Activated naive CD4-positive, alpha-beta T cell treated with anti-CD3 and anti-CD28 coated beads, Interleukin-2, amount 10 ng/mL, durations not matched to agents 7 days and 5 days (primary cell): ENCODE measurements around the gene DNAJB5.
"Not testable (repeated sequence)": the region's sequence is repeated elsewhere in the genome, so short reads cannot be mapped to it uniquely, and the experiment has no call there.

Experiments
- CTCF ChIA-PET: fragments of 350-600 bp; sonication (Branson Sonifier 250); formaldehyde crosslinking; loops from one replicate; lab custom pipeline; 2021; ENCODE audit warnings: antibody characterized with exemption; lab: Charles Lee
- DNase-seq: peaks from one replicate; pipeline ENCODE4 v3.0.0-alpha.2; 2020
- H3K27ac Mint-ChIP-seq: one replicate; pipeline ENCODE4 v1.8.0; 2021; ENCODE audit warnings: mild to moderate bottlenecking, moderate library complexity, mixed read lengths
- H3K27me3 Mint-ChIP-seq: one replicate; pipeline ENCODE4 v1.8.0; 2021; ENCODE audit warnings: mild to moderate bottlenecking, mixed read lengths
- H3K36me3 Mint-ChIP-seq: one replicate; pipeline ENCODE4 v1.8.0; 2021; ENCODE audit warnings: mixed read lengths
- H3K4me1 Mint-ChIP-seq: one replicate; pipeline ENCODE4 v1.8.0; 2021; ENCODE audit warnings: mixed read lengths
- H3K4me3 Mint-ChIP-seq: one replicate; pipeline ENCODE4 v1.8.0; 2021; ENCODE audit warnings: mild to moderate bottlenecking, moderate library complexity, mixed read lengths
- H3K9me3 Mint-ChIP-seq: one replicate; pipeline ENCODE4 v1.8.0; 2021; ENCODE audit warnings: mixed read lengths

DNAJB5 gene

DNA sequence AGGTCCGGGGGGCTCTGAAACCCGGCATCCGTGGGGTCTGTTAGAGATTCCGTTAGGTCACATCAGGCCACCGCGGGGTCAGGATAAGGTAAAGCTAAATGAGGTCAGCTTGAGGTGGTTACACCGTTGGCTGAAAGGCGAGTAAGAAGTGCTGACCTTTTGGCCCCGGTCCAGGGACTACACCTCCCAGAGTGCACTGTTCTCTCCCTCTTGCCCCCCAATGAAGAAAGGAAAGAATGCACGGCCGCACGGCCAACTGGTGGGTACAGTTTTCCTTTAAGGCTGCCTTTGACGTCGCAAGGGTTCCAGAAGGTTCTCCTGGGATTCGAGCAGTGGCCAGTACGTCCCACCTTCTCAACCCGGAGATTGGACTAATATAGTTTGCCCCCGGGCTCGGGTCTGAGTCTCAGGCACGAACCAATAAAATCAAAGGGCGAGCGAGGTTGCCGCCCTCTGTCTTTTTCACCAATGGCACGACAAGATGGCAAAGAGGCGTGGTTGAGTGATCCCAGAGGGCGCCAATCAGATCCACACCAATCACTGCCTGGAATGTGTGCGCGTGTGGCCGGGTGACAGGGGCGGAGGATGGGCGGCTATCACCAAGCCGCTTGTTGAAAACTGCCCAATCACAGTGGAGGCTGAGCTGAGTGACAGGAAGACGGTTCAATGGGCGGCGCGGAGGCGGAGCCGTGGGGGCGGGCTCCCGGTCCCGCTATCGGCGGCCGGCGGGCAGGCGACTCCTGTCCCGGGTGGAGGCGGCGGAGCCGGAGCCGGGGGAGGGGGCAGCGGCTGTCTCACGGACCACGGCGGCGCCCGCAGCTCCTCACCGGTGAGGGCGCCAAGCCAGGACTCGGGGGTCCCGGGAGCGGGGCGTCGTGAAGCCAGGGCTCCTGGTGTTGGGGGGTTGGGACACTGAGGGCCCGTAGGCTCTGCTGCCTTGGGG lies at the start of gene DNAJB5:
TSS of gene DNAJB5 (plus strand) at position 743 of the 943 bp plus-strand sequence. CDS start 886 bp downstream, outside the sequence.
- Mint-ChIP-seq H3K27ac (peak within 1 kb of the TSS; percentile 78), H3K4me3 (peak within 1 kb of the TSS; percentile 99), H3K9me3 (no peaks in the 10 kb centered on the region), H3K36me3 (no peaks in the 10 kb centered on the region), H3K27me3 (peaks cover 6% of the 10 kb centered on the region), H3K4me1 (peaks cover 53% of the 10 kb centered on the region)
- CTCF ChIA-PET = interaction anchor here (0.7 to 1.4 kb wide), 3 partner anchors 9 to 93 kb away, joined by 3 to 5 read pairs (median 3); no protein-coding TSS in a partner anchor
- DNase-seq = peak; percentile 98

DNA sequence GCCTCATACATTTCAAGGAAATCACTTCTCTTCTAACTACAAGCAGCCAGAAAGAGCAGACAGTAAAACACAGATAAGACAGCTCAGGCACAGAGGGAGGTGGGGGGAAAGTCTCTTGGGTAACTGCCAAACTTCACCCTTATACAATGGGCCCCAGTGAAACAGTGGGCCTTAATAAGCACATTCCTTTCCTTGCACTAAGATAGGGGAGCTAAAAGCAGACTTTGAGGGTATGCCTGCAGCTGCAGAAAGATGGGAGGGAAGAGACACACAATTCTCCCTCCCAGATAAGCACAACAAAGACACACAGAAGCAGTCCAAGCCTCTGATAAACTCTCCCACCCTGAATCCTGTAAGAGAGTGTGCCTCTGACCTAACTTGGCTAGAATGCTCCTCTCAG lies 49.6 kb upstream of the DNAJB5 start:
- H3K27ac Mint-ChIP-seq, H3K9me3 Mint-ChIP-seq, DNase-seq, H3K4me1 Mint-ChIP-seq, H3K36me3 Mint-ChIP-seq, H3K27me3 Mint-ChIP-seq, H3K4me3 Mint-ChIP-seq: not testable (repeated sequence)
- CTCF ChIA-PET = interaction anchor here (0.6 to 1.1 kb wide), 2 partner anchors 22 to 37 kb away, joined by 3 read pairs; no protein-coding TSS in a partner anchor

DNA sequence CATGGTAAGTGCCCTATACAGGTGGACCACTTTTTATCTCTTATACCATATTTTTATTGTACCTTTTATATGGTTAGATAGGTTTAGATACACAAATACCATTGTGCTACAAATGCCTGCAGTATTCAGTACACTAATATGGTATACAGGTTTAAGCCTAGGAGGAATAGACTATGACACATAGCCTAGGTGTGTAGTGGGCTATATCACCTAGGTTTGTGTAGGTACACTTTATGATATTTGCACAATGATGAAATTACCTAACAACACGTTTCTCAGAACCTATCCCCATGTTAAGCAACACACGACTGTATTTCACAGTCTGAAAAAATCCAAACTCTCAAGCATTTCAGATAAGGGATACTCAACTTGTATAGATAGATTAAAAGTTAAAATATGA lies 41.1 kb upstream of the DNAJB5 start:
- H3K36me3 Mint-ChIP-seq = no peaks in the 10 kb centered on the region
- peaks cover 10% of the 10 kb centered on the region for H3K27me3 Mint-ChIP-seq
- DNase-seq = no peak
- CTCF ChIA-PET = interaction anchor here (0.7 kb wide), 1 partner anchor 20 kb away, joined by 3 read pairs; no protein-coding TSS in a partner anchor
- H3K9me3 Mint-ChIP-seq = no peaks in the 10 kb centered on the region
- H3K4me1 Mint-ChIP-seq = no peaks in the 10 kb centered on the region
- H3K4me3 Mint-ChIP-seq = no peak overlapping the region
- no peak overlapping the region for H3K27ac Mint-ChIP-seq

DNA sequence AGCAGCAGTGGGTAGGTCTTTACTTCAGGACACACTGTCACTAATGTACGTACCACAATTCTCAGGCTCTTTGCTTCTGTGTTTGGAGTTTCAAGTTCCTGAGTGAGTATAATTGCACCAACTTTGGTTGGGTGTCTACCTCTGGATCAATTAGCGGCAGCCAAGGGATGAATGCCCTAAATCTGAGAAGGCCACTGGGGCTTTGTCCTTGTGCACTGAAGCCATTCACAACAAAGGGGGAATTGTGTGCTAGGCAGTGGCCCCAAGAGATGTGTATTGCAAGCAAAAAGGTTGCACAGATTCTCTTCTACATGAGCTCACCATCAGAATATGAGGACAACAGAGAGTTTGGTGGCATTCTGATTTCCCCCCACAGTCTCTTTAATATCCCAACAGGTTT lies 35.3 kb upstream of the DNAJB5 start:
- Mint-ChIP-seq H3K9me3 (no peaks in the 10 kb centered on the region), H3K27me3 (peaks cover 47% of the 10 kb centered on the region)

DNA sequence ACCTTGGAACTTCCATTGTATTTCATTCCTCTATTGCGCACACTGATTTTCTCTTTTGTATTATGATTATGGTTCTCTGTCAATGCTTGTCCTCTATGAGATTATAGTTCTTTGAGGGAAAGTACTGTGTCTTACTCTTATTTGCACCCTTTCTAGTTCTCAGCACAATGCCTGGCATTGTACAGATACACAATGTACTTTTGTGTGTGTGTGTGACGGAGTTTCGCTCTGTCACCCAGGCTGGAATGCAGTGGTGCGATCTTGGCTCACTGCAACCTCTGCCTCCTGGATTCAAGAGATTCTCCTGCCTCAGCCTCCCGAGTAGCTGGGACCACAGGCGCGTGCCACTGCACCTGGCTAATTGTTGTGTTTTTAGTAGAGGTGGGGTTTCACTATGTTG lies 33.5 kb upstream of the DNAJB5 start:
- DNase-seq, H3K4me3 Mint-ChIP-seq, H3K9me3 Mint-ChIP-seq, CTCF ChIA-PET, H3K27ac Mint-ChIP-seq, H3K4me1 Mint-ChIP-seq, H3K36me3 Mint-ChIP-seq: not testable (repeated sequence)
- H3K27me3 Mint-ChIP-seq = peaks cover 64% of the 10 kb centered on the region

More for the DNA sequence above, 35.3 kb upstream of the DNAJB5 start:
- CTCF ChIA-PET = no interaction called here
- H3K36me3 Mint-ChIP-seq = no peaks in the 10 kb centered on the region
- DNase-seq = no peak
- H3K4me3 Mint-ChIP-seq = no peak overlapping the region
- no peak overlapping the region for H3K27ac Mint-ChIP-seq
- H3K4me1 Mint-ChIP-seq = no peaks in the 10 kb centered on the region

DNA sequence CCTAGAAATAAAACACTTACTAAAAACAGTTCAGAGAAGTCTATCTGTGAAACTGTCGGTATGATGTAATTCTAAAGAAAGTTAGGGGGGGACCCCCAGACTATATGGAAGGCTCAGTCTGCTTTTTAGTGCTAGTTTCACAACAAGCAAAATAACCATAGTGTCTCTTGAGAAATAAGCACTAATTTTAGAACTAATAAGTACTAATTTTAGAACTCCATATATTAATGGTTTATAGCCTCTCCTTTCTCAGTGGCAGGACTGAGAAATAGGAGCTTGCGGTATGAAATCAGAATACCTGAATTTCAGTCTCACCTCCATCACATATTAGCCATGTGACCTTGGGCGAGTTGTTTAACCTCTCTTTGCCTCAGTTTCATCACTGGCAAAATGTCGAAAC lies 32.9 kb upstream of the DNAJB5 start:
- no peaks in the 10 kb centered on the region for H3K4me1 Mint-ChIP-seq
- no peaks in the 10 kb centered on the region for H3K9me3 Mint-ChIP-seq
- no peak for DNase-seq
- no peak overlapping the region for H3K27ac Mint-ChIP-seq
- CTCF ChIA-PET = no interaction called here
- H3K4me3 Mint-ChIP-seq = no peak overlapping the region
- H3K27me3 Mint-ChIP-seq = peaks cover 70% of the 10 kb centered on the region
- no peaks in the 10 kb centered on the region for H3K36me3 Mint-ChIP-seq

DNA sequence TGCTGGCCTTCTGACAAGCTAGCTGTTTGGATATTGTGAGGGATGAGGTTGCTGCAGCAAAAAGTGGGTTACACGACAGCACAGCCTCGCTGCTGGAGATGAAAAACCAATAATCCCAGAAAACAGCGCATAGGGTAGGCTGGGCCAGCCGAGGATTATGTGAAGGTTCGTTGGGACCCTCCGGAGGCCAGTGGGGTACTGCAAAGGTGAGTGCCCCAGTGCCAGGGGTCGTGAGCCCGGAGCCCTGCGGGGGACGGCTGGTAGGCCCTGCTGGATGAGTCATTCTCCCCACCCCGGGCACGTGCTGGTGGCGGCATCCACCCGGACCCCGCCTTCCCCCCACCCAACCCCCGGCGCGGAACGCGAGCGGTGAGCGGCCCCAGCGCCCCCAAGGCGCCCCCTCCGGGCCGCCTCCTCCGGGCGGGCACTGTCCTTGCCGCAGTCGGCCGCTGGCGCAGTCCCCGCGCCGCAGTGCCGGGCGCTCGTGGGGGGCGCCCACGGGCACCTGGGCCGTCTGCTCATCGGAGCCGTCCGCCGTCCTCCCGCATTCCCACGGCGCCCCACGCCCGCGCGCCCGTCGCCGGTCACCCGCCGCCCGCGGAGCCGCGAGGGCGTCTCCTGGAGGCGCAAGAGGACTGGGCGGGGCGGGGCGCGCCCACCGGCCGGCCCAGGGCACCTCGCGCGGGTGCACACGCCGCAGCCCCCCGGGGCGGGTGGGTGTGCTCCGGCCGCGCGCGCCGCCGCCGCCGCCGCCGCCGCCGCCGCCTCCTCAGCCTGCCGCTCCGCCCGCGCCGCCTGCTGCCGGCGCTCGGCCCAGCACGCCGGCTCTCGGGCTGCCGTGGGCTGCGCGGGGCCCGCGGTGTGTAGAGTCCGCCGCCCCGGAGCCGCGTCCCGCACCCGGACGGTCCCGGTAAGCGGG lies 31.8 kb upstream of the DNAJB5 start, which contains the start of gene PHF24:
TSS of gene PHF24 (plus strand) at position 794 of the 919 bp plus-strand sequence. CDS start 13,014 bp downstream, outside the sequence.
- Mint-ChIP-seq H3K9me3 (no peaks in the 10 kb centered on the region), H3K27me3 (peaks cover 78% of the 10 kb centered on the region), H3K36me3 (no peaks in the 10 kb centered on the region), H3K4me3 (peak within 1 kb of the TSS; percentile 47), H3K27ac (no peak within 1 kb of the TSS), H3K4me1 (no peaks in the 10 kb centered on the region)
- DNase-seq = peak; percentile 25
- CTCF ChIA-PET = interaction anchor here (1.8 kb wide), 1 partner anchor 58 kb away, joined by 6 read pairs; no protein-coding TSS in a partner anchor

DNA sequence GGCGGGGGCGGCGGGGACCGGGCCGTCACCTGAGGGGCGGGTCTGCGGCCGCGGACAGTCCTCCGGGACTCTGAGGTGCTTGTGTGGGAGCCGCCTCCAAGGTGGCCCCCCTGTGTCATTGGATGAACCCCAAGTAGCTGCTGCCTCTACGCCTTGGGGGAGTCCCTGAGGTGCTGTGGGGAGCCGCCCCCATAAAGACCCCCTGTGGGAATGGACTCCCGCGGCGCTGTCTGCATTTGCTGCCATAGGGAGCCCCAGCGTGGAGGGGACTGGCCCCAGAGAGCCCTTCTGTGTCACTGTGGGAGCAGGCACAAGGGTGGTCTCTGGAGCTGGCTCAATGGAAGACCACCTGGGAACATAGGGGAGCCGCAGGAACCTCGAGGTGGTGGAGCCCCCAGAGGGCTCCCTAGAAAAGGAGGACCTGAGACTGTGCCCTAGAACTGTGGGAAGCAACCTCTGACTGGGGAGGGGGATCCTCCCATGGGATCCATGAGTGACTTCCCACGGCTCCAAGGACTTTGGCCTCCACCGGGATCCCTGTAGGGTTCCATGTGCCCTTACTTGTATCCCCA lies 31.0 kb upstream of the DNAJB5 start:
- no peaks in the 10 kb centered on the region for H3K36me3 Mint-ChIP-seq
- CTCF ChIA-PET = interaction anchor here (1.8 kb wide), 1 partner anchor 59 kb away, joined by 6 read pairs; no protein-coding TSS in a partner anchor
- DNase-seq = no peak
- peaks cover 77% of the 10 kb centered on the region for H3K27me3 Mint-ChIP-seq
- H3K9me3 Mint-ChIP-seq = no peaks in the 10 kb centered on the region
- no peak overlapping the region for H3K4me3 Mint-ChIP-seq
- no peaks in the 10 kb centered on the region for H3K4me1 Mint-ChIP-seq
- no peak overlapping the region for H3K27ac Mint-ChIP-seq

DNA sequence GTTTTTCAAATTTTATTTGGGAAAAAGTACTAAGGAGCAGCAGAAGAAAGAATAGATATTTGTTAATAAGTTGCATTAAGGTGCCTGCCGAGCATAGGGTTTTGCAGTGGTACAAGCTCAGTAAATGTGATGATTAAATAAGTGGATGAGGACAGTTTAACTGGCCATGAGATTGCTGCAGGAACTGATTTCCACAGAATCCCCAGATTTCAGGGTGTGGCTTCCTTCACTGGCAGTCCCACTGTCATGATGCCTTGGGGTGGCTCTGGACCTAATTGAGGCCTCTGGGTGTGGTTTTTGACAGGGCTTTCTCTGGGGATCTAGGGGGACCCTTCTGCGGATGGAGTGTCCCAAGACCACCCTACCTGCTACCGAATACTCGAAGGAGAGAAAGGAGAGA lies 30.1 kb upstream of the DNAJB5 start:
- H3K36me3 Mint-ChIP-seq = no peaks in the 10 kb centered on the region
- H3K4me1 Mint-ChIP-seq = no peaks in the 10 kb centered on the region
- no peak overlapping the region for H3K4me3 Mint-ChIP-seq
- peaks cover 72% of the 10 kb centered on the region for H3K27me3 Mint-ChIP-seq
- H3K9me3 Mint-ChIP-seq = no peaks in the 10 kb centered on the region
- H3K27ac Mint-ChIP-seq = no peak overlapping the region
- CTCF ChIA-PET = interaction anchor here (1.6 to 1.8 kb wide), 2 partner anchors 19 to 60 kb away, joined by 3 to 6 read pairs; no protein-coding TSS in a partner anchor
- DNase-seq = no peak

DNA sequence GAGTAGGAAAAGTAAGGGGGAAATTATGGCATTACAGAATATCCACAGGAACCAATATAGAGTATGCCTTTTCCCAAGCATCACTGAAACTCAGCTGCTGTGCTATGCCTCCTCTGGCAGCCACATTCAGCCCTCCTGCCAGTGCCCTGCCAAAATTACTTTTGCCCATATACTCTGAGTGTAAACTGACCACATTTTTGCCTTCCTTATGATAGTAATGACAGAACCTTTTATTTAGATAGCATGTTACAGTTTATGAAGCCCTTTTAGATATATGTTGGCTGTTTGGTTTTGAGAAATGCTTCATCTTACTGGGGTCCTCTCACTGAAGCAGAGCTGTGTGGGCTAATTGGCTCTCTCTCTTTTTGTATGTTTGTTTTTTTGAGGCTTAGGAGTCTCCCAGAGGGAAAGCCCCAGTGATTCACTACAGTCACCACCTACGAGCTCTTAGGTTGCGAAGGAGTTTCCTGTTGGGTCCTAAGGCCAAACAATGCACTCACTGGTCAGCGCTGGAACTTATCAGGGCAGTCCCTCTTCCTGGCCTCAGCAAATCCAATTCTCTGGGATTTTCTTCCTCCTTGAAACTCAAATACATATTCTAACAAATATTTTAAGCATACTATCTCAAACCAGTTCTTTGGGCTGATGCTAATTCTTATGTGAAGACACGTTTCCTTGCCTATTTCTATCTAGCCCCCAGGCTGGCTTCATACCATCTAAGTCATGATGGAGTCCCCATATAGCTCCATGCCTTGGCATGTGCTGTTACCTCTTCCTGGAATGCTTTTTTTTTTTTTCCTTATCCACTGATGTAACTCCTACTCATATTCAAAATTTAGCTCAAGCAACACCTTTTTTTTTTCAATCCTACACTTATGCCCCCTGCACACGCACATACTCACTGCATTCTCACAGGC lies 27.7 kb upstream of the DNAJB5 start:
- no peak overlapping the region for H3K4me3 Mint-ChIP-seq
- CTCF ChIA-PET = interaction anchor here (1.2 to 1.4 kb wide), 3 partner anchors 22 to 32 kb away, joined by 3 to 4 read pairs (median 3); no protein-coding TSS in a partner anchor

DNA sequence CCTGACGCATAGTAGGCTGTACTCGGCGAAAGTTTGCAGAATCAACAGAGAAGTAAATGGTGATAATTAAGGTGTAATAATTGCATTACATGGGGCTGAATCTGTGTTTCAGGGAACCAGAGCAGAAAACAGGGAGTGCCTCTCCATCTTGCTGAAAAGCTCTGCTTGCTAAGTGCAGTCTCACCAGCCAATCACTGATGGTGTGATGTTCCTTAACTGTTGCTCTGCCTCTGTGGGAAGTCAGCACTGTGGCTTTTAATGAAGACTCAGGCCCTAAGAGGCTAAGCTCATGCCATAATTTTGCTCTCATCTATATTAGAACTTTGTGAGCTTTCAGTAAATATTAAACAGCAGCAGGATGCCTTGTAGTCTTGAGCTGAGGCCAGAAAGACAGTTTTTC lies 27.0 kb upstream of the DNAJB5 start:
- Mint-ChIP-seq H3K27me3 (peaks cover 60% of the 10 kb centered on the region), H3K9me3 (no peaks in the 10 kb centered on the region), H3K4me3 (no peak overlapping the region), H3K36me3 (no peaks in the 10 kb centered on the region), H3K27ac (no peak overlapping the region), H3K4me1 (no peaks in the 10 kb centered on the region)
- CTCF ChIA-PET = interaction anchor here (1.2 kb wide), 2 partner anchors 22 to 32 kb away, joined by 3 to 4 read pairs; no protein-coding TSS in a partner anchor
- DNase-seq = no peak

More for the DNA sequence above, 27.7 kb upstream of the DNAJB5 start:
- Mint-ChIP-seq H3K27ac (no peak overlapping the region), H3K9me3 (no peaks in the 10 kb centered on the region), H3K27me3 (peaks cover 60% of the 10 kb centered on the region), H3K4me1 (no peaks in the 10 kb centered on the region), H3K36me3 (no peaks in the 10 kb centered on the region)
- no peak for DNase-seq

DNA sequence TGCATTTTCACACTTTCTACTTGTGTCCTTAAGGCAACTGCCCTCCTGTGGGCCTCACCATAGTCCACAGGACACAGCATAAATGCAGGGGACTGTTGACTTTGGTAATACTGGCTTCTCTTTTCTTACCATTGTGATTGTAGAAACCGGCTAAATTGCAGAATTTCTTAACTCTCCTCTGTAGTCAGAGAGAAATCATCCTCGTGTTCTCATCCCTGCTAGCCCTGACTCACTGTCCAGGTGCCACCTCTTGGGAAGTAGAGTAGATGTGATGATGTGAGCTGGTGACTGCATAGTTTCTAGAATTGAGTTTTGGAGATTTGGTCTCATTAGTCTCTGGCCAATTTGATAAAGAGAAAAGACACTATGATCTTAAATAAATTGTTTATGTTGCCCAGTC lies 26.0 kb upstream of the DNAJB5 start:
- Mint-ChIP-seq H3K27me3 (peaks cover 57% of the 10 kb centered on the region), H3K4me3 (no peak overlapping the region), H3K9me3 (no peaks in the 10 kb centered on the region), H3K36me3 (no peaks in the 10 kb centered on the region), H3K4me1 (no peaks in the 10 kb centered on the region), H3K27ac (no peak overlapping the region)
- DNase-seq = no peak
- CTCF ChIA-PET = no interaction called here

DNA sequence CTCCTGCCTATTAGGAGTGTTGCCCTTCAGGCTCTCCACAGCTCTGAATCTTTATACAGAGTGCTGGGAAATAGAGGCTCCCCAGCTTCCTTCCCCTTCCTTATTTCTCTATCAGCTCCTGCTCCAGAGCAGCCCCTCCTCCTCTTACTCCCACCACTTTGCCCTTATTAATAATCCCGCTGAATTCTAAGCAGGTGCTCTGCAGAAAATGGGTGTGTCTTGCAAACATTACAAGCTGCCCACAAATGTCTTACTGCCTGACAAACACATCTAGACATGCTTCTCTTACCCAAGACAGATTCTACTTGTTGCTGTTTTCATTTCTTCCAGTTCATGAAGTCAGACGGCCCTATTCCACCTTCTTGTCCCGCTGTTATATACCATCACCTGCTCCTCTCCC lies 25.1 kb upstream of the DNAJB5 start:
- no peak for DNase-seq
- Mint-ChIP-seq H3K27me3 (peaks cover 51% of the 10 kb centered on the region), H3K27ac (no peak overlapping the region), H3K9me3 (no peaks in the 10 kb centered on the region), H3K4me1 (no peaks in the 10 kb centered on the region), H3K36me3 (no peaks in the 10 kb centered on the region), H3K4me3 (no peak overlapping the region)
- CTCF ChIA-PET = no interaction called here
